GM18505 (cell line): Measurements from ENCODE around the gene GPER1.
"Not testable (repeated sequence)": the region's sequence is repeated elsewhere in the genome, so short reads cannot be mapped to it uniquely, and the experiment has no call there.

Experiments used
- ATAC-seq: cut with Tn5 transposase; IDR thresholded peaks from one replicate; pipeline ENCODE4 v1.9.1; 2021; ENCODE audit not compliant: unreplicated experiment
- POLR2A ChIP-seq: IDR thresholded peaks from 4 replicates; pipeline ENCODE4 v1.6.1; 2011; ENCODE audit warnings: borderline replicate concordance; ENCODE audit not compliant: insufficient read depth, insufficient read length; ENCODE audit errors: extremely low read depth

Gene GPER1

DNA sequence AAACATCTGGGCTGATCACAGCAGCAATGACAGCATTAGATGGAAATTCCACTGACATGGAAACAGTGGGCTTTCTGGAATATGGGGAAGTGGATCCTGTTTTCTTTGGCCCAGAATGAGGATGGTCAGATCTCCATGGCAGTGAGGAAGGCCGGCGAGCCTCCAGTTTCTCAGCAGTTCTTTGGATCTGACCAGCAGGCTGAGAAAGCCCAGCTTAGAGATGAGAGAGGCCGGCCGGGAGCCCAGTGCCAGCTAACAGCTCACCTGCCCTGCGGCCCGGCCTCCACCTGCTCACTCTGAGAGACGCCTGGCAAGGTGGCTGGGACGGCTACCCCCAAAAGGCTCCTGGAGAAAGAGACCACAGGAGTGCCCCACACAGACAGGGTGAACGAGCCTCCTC is 24.2 kb downstream of the GPER1 start:
- no peak for TF ChIP-seq POLR2A
- ATAC-seq = no peak

GRCh38 chr7:1112625-1113547 is 25.0 kb downstream of the GPER1 start:
- TF ChIP-seq POLR2A = no peak
- ATAC-seq = no peak

- no peak for TF ChIP-seq POLR2A
Observed at GRCh38 chr7:1113548-1113885, 25.6 kb downstream of the GPER1 start.

GRCh38 chr7:1114088-1114487 is 26.2 kb downstream of the GPER1 start:
- no peak for TF ChIP-seq POLR2A
- no peak for ATAC-seq

More at GRCh38 chr7:1113548-1113885, 25.6 kb downstream of the GPER1 start:
- ATAC-seq = no peak

DNA sequence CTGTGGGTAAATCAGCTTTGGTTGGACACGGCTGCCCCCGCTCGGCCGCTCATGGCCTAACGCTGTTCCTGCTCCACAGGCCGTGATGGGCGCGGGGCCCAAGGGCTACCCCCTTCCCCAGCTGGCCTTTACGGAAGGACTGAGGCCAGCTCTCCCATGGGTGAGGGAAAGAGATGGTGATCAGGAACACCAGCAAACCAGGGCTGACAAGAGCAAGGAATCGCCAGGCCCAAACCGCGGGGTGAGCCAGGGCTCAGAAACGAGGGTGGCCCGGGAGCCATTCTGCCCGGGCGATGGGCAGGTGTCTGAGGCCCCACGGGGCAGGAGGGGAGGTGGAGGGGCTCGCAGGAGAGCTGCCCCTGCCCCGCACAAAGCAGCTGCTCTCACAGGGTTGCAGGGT is 26.6 kb downstream of the GPER1 start:
- no peak for TF ChIP-seq POLR2A
- ATAC-seq = no peak

- ATAC-seq = not testable (repeated sequence)
Observed at GRCh38 chr7:1115171-1116045, 27.5 kb downstream of the GPER1 start.

GRCh38 chr7:1116383-1117008 is 28.6 kb downstream of the GPER1 start:
- ATAC-seq = not testable (repeated sequence)

GRCh38 chr7:1117321-1117928 is 29.5 kb downstream of the GPER1 start:
- no peak for ATAC-seq
- no peak for TF ChIP-seq POLR2A

DNA sequence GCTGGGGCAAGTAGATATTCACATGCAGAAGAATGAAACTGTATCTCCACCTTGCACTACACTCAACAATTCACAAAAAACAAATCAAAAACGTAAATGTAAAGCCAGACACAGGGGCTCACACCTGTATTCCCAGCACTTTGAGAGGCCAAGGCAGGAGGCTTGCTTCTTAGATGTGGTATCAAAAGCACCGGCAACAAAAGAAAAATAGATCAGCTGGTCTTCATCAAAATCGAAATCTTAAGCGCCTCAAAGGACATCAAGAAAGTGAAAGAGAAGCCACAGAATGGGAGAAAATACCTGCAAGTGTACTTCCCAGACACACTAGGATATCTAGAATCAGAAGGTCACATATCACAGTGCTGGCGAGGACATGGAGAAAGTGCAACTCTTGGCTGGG is 31.3 kb downstream of the GPER1 start:
- no peak for ATAC-seq

GRCh38 chr7:1120791-1121190 is 32.9 kb downstream of the GPER1 start:
- TF ChIP-seq POLR2A = no peak

More for the DNA sequence above, 31.3 kb downstream of the GPER1 start:
- no peak for TF ChIP-seq POLR2A

DNA sequence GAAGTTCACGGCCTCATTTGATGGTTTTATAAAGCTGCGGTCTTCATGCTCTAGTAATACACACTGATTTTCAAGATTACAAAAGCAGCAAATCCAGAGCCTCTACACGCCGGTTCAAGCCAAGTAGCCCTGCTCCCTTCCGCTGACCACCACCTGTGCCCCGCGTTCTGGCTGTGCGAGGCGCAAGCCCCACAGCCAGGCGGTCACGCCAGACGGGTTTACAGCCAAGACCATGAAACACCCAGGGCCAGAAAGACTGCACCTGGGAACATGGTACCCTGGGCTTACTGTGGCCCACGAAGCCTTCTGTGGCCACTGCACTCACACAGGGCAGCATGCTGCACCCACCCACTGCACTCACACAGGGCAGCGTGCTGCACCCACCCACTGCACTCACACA is 33.6 kb downstream of the GPER1 start:
- no peak for ATAC-seq
- TF ChIP-seq POLR2A = no peak

More at GRCh38 chr7:1120791-1121190, 32.9 kb downstream of the GPER1 start:
- no peak for ATAC-seq

GRCh38 chr7:1121886-1122831 is 34.2 kb downstream of the GPER1 start:
- no peak for ATAC-seq
- TF ChIP-seq POLR2A = no peak
